GM12878 (cell line): ENCODE measurements around the gene TET2. TPM values are rescaled to one million over a fixed set of nuclear protein-coding genes. Genes with fewer than 3 reads are reported as not detected.

ENCODE experiments used
- BACH1 ChIP-seq: fragments of 450-650 bp; IDR thresholded peaks from 2 replicates; pipeline ENCODE4 v1.6.1; 2017; ENCODE audit warnings: mild to moderate bottlenecking, borderline replicate concordance
- BCL3 ChIP-seq: IDR thresholded peaks from 2 replicates; pipeline ENCODE4 v1.6.1; 2011; ENCODE audit warnings: borderline replicate concordance, low read depth, mild to moderate bottlenecking, moderate library complexity, low read length; ENCODE audit not compliant: insufficient read depth, poor library complexity, severe bottlenecking
- BMI1 ChIP-seq: fragments of 450-650 bp; IDR thresholded peaks from 2 replicates; pipeline ENCODE4 v1.6.1; 2016; ENCODE audit warnings: mild to moderate bottlenecking, moderate library complexity, borderline replicate concordance
- CBX5 ChIP-seq: sonication (generic); IDR thresholded peaks from 2 replicates; pipeline ENCODE4 v1.6.1; 2016; ENCODE audit warnings: low read depth, moderate library complexity, mild to moderate bottlenecking, inconsistent platforms
- E4F1 ChIP-seq: fragments of 450-650 bp; IDR thresholded peaks from 2 replicates; pipeline ENCODE4 v1.6.1; 2018; ENCODE audit warnings: borderline replicate concordance, mild to moderate bottlenecking; ENCODE audit not compliant: partially characterized antibody
- EP300 ChIP-seq, 2 experiments: fragments of 150-350 bp in 1 of 2; IDR thresholded peaks; 2 replicates each; pipeline ENCODE4 v1.6.1; 2011 to 2012; ENCODE audit warnings: low read depth in 2 of 2, low read length in 2 of 2, borderline replicate concordance in 1 of 2, improper control_type of control experiment in 1 of 2, inconsistent platforms in 1 of 2; ENCODE audit not compliant: control insufficient read depth in 1 of 2
- ETV6 ChIP-seq, 2 experiments: fragments of 450-650 bp in 1 of 2; IDR thresholded peaks in 1 of 2; conservative IDR thresholded peaks in 1 of 2; 2 replicates each; pipeline ENCODE4 v1.6.1; 2014; ENCODE audit warnings: antibody characterized with exemption in 1 of 2, borderline replicate concordance in 1 of 2, low read depth in 1 of 2, mild to moderate bottlenecking in 1 of 2, moderate library complexity in 1 of 2
- GABPA ChIP-seq: IDR thresholded peaks from 2 replicates; pipeline ENCODE4 v1.6.1; 2014; ENCODE audit warnings: antibody characterized with exemption, low read depth, mild to moderate bottlenecking, inconsistent platforms
- GATAD2B ChIP-seq: fragments of 450-650 bp; conservative IDR thresholded peaks from 2 replicates; pipeline ENCODE4 v1.6.1; 2017; ENCODE audit warnings: low read depth, mild to moderate bottlenecking, moderate library complexity
- IKZF2 ChIP-seq, 2 experiments: fragments of 450-650 bp; IDR thresholded peaks; 2 replicates each; pipeline ENCODE4 v1.6.1; 2017; ENCODE audit warnings: mild to moderate bottlenecking in 2 of 2, moderate library complexity in 2 of 2
- IRF4 ChIP-seq: IDR thresholded peaks from 2 replicates; pipeline ENCODE4 v1.6.1; 2011; ENCODE audit warnings: low read depth, low read length
- JUNB ChIP-seq: IDR thresholded peaks from 2 replicates; pipeline ENCODE4 v1.6.1; 2016; ENCODE audit warnings: antibody characterized with exemption, mild to moderate bottlenecking
- JUND ChIP-seq: IDR thresholded peaks from 2 replicates; pipeline ENCODE4 v1.6.1; 2012; ENCODE audit warnings: low read depth, mild to moderate bottlenecking, low read length, improper control_type of control experiment, moderate library complexity
- KDM1A ChIP-seq: fragments of 200-600 bp; sonication (generic); IDR thresholded peaks from 2 replicates; pipeline ENCODE4 v1.6.1; 2016; ENCODE audit warnings: borderline replicate concordance
- PBX3 ChIP-seq: IDR thresholded peaks from 2 replicates; pipeline ENCODE4 v1.6.1; 2011; ENCODE audit warnings: mild to moderate bottlenecking, low read depth, low read length, moderate library complexity; ENCODE audit not compliant: insufficient replicate concordance
- RBBP5 ChIP-seq: fragments of 200-600 bp; sonication (generic); conservative IDR thresholded peaks from 2 replicates; pipeline ENCODE4 v1.6.1; 2016
- SMARCA5 ChIP-seq: fragments of 450-650 bp; IDR thresholded peaks from 2 replicates; pipeline ENCODE4 v1.6.1; 2017; ENCODE audit warnings: mild to moderate bottlenecking
- SPI1 ChIP-seq: IDR thresholded peaks from 2 replicates; pipeline ENCODE4 v1.6.1; 2011; ENCODE audit warnings: low read depth, mild to moderate bottlenecking, low read length, moderate library complexity, borderline replicate concordance; ENCODE audit not compliant: insufficient read depth
- SRF ChIP-seq, 2 experiments: IDR thresholded peaks; 2 replicates each; pipeline ENCODE4 v1.6.1; 2011; ENCODE audit warnings: low read depth in 2 of 2, low read length in 2 of 2, mild to moderate bottlenecking in 1 of 2, moderate library complexity in 1 of 2
- STAT3 ChIP-seq: IDR thresholded peaks from 2 replicates; pipeline ENCODE4 v1.6.1; 2011; ENCODE audit warnings: low read depth, low read length, improper control_type of control experiment
- TAF1 ChIP-seq: IDR thresholded peaks from 2 replicates; pipeline ENCODE4 v1.6.1; 2011; ENCODE audit warnings: mild to moderate bottlenecking, low read depth, low read length, borderline replicate concordance
- TARDBP ChIP-seq: IDR thresholded peaks from 2 replicates; pipeline ENCODE4 v1.6.1; 2016; ENCODE audit warnings: borderline replicate concordance
- USF1 ChIP-seq: IDR thresholded peaks from 2 replicates; pipeline ENCODE4 v1.6.1; 2011; ENCODE audit warnings: borderline replicate concordance, low read depth, mild to moderate bottlenecking, moderate library complexity, mixed read lengths, low read length; ENCODE audit not compliant: insufficient read depth; ENCODE audit errors: extremely low read length
- ZNF217 ChIP-seq: fragments of 450-650 bp; IDR thresholded peaks from 2 replicates; pipeline ENCODE4 v1.6.1; 2017; ENCODE audit warnings: antibody characterized with exemption, mild to moderate bottlenecking
- polyA plus RNA-seq, 11 experiments: library from polyadenylated mRNA; depleted of rRNA in 4 of 11; unstranded in 6 of 11; stranded (reverse) in 5 of 11; fragments of >200 nt; fragmentation: Nextera tagmentation in 4 of 11; fragmentation: Illumina TruSeq in 1 of 11; extraction: Ambion mirVana in 4 of 11; extraction: Trizol in 1 of 11; gene quantifications; 1 replicate in 1 of 11; 2 replicates in 10 of 11; pipeline versions ENCODE4 v1.2.1 to v1.2.3, GENCODE V29; 2011 to 2016; ENCODE audit warnings: inconsistent platforms in 2 of 11, missing spikeins in 2 of 11, low read depth in 1 of 11
- total RNA-seq, 4 experiments: library from RNA; depleted of rRNA in 3 of 4; stranded (reverse); fragments of >200 nt in 3 of 4; fragmentation: Illumina TruSeq in 1 of 4; extraction: Trizol in 1 of 4; gene quantifications; 2 replicates each; pipeline versions ENCODE4 v1.2.1 to v1.2.3, GENCODE V29; 2013 to 2021

The TET2 gene
- total and polyA plus RNA-seq, 10 of the 15 experiments (the other 5 are each of a cell fraction or from before 2014, with no cell fraction given), result 3.7 to 49.0 (median 27.5) TPM

GRCh38 chr4:105305019-105305836 is 158.6 kb downstream of the TET2 start (continued):
- TF ChIP-seq IKZF2 (IDR thresholded peaks at IDR 0.05) (peak in 1 of 2 experiments; percentile 11; a peak in 2 of 4 replicates), KDM1A (no peak), PBX3 (no peak), GABPA (peak; percentile 50; the same call in 1 of the 2 replicates), JUNB (peak; percentile 93), BCL3 (peak; percentile 53), SRF (IDR thresholded peaks at IDR 0.05; ENCODE audit: low read depth in 2 of 2, low read length in 2 of 2) (peak in 1 of 2 experiments; percentile 25; a peak in 1 of 4 replicates), STAT3 (no peak), ETV6 (conservative IDR thresholded peaks at IDR 0.05 in 1 of 2, IDR thresholded peaks at IDR 0.05 in 1 of 2; ENCODE audit: borderline replicate concordance in 1 of 2, low read depth in 1 of 2) (peak in 1 of 2 experiments; percentile 94; a peak in 2 of 4 replicates), SPI1 (no peak), CBX5 (0 out of 2 replicates have a peak, but pooled peaks have one; percentile 40), EP300 (IDR thresholded peaks at IDR 0.05; ENCODE audit: borderline replicate concordance in 1 of 2, control insufficient read depth in 1 of 2, low read depth in 2 of 2, low read length in 2 of 2) (peak; percentile 56 to 61; a peak in 2 of 4 replicates), BACH1 (no peak), BMI1 (no peak), E4F1 (no peak), TARDBP (no peak), ZNF217 (no peak), TAF1 (no peak), SMARCA5 (peak; percentile 38; the same call in 1 of the 2 replicates), USF1 (no peak), GATAD2B (0 out of 2 replicates have a peak, but pooled peaks have one; percentile 23), JUND (no peak), IRF4 (peak; percentile 78), RBBP5 (no peak)
